Gastrocnemius medialis (tissue), 4 donors: Measurements from ENCODE around the gene RNF112. TPM values are rescaled to one million over a fixed set of nuclear protein-coding genes. Genes with fewer than 3 reads are reported as not detected.

Experiments
- ATAC-seq, 2 donors: fragments of 150-250 bp; one replicate each; pipeline ENCODE4 v1.9.1; 2016
- DNase-seq, 2 donors: peaks; one replicate each; pipeline ENCODE4 v3.0.0-alpha.2; 2019
- H3K27ac ChIP-seq, 4 donors: fragments of 200-600 bp; sonication (generic); 1 replicate in 1 of 4; 2 replicates in 3 of 4; pipeline ENCODE4 v1.5.1; 2016 to 2018; ENCODE audit warnings: mild to moderate bottlenecking in 2 of 4, moderate library complexity in 1 of 4
- H3K27me3 ChIP-seq, 3 donors: fragments of 200-600 bp; sonication (generic) in 2 of 3; 1 replicate in 1 of 3; 2 replicates in 2 of 3; pipeline versions ENCODE4 v1.5.1 to v1.6.0; 2016 to 2019; ENCODE audit warnings: mild to moderate bottlenecking in 1 of 3, moderate library complexity in 1 of 3
- H3K36me3 ChIP-seq, 2 donors: fragments of 200-600 bp; sonication (generic) in 1 of 2; one replicate each; pipeline ENCODE4 v1.5.1; 2017 to 2018
- H3K4me1 ChIP-seq, 2 donors: fragments of 200-600 bp; sonication (generic) in 1 of 2; one replicate each; pipeline ENCODE4 v1.5.1; 2016 to 2017; ENCODE audit warnings: mild to moderate bottlenecking in 2 of 2
- H3K4me3 ChIP-seq, 4 donors: fragments of 200-600 bp; sonication (generic) in 3 of 4; 1 replicate in 1 of 4; 2 replicates in 3 of 4; pipeline ENCODE4 v1.5.1; 2016 to 2019; ENCODE audit warnings: mild to moderate bottlenecking in 2 of 4
- H3K9me3 ChIP-seq, 3 donors: fragments of 200-600 bp; sonication (generic) in 2 of 3; 1 replicate in 1 of 3; 2 replicates in 2 of 3; pipeline ENCODE4 v1.5.1; 2016 to 2019
- POLR2A ChIP-seq, 2 donors: fragments of 450-650 bp; IDR thresholded peaks; one replicate each; pipeline ENCODE4 v1.6.1; 2017; ENCODE audit warnings: antibody characterized with exemption in 2 of 2, mild to moderate bottlenecking in 2 of 2, moderate library complexity in 2 of 2
- in situ Hi-C, 4 donors: fragments of 200-750 bp; cut with MboI; loops; one replicate each; pipeline versions ENCODE4 v1.15.0 to v1.8.0; 2017; ENCODE audit warnings: low sequenced_read_pairs in 4 of 4
- intact Hi-C: fragments of 100-400 bp; cut with DNase I; formaldehyde crosslinking; loops from one replicate; pipeline ENCODE4 v1.15.1; 2023; ENCODE audit warnings: low total_unique reads
- total RNA-seq, 4 donors: library from RNA; depleted of rRNA; stranded (reverse); fragments of >200 nt; gene quantifications; one replicate each; pipeline versions ENCODE4 v1.1.0 to v1.2.3, GENCODE V29; 2016
- TF ChIP-seq, protein P1 (sequence below), 5 experiments: fragments of 450-650 bp in 3 of 5; fragments of 200-600 bp in 2 of 5; sonication (generic) in 2 of 5; IDR thresholded peaks in 4 of 5; conservative IDR thresholded peaks in 1 of 5; 1 replicate in 4 of 5; 2 replicates in 1 of 5; pipeline ENCODE4 v1.5.1; 2016 to 2019; ENCODE audit warnings: antibody characterized with exemption in 5 of 5, mild to moderate bottlenecking in 3 of 5, moderate library complexity in 3 of 5

The RNF112 gene
- total RNA-seq, 4 donors from 2014 or later: 0.51 to 0.98 (median 0.57) TPM

DNA sequence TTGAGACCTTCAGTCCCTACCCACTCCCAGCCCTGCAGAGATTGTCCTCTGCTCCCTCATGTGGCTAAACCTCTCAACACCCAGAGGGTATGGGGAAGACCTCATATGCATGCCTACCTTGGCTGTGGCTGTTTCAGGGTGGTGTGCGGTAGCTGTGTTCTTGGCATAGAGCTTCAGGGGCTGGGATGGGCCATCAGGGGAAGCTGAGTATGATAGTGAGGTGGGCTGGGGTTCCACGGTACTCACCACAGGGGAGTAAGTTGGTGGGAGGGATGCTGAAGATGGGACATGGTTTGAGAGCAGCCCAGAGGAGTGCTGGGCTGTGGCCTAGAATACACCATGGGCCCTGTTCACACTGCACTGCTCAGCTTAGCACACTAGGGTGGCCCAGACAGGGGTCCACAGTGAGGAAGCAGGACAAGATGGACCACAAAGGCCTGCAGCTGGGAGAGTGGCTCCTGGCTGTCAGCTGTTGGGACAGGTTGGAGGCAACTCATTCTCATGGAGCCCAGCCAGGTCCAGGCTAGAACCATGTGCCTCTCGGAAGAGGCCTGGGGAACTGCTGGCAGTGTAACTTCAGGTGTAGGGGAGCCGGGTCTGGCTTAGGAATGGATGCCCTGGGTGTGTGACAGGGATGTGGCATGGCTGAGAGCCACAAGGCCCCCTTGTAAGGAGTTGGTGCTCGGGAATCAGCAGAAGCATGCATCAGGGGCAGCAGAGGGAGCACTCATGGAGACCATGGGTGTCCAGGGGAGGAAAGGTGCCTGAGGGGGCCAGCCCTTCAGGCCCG lies 27.2 kb upstream of the RNF112 start:
- ATAC-seq (no peak), DNase-seq (peak in 1 of 2 donors; percentile 47)
- Histone ChIP-seq H3K27ac (peak overlapping the region; percentile 60 to 81 (median 76)), H3K27me3 (no peaks in the 10 kb centered on the region), H3K4me1 (peaks cover 22 to 48% of the 10 kb centered on the region in 2 donors), H3K36me3 (peaks cover 0 to 44% of the 10 kb centered on the region in 2 donors), H3K9me3 (no peaks in the 10 kb centered on the region), H3K4me3 (no peak overlapping the region)
- in situ Hi-C loops: no loop called here
- intact Hi-C loops: no loop called here
- TF ChIP-seq, protein P1, sequence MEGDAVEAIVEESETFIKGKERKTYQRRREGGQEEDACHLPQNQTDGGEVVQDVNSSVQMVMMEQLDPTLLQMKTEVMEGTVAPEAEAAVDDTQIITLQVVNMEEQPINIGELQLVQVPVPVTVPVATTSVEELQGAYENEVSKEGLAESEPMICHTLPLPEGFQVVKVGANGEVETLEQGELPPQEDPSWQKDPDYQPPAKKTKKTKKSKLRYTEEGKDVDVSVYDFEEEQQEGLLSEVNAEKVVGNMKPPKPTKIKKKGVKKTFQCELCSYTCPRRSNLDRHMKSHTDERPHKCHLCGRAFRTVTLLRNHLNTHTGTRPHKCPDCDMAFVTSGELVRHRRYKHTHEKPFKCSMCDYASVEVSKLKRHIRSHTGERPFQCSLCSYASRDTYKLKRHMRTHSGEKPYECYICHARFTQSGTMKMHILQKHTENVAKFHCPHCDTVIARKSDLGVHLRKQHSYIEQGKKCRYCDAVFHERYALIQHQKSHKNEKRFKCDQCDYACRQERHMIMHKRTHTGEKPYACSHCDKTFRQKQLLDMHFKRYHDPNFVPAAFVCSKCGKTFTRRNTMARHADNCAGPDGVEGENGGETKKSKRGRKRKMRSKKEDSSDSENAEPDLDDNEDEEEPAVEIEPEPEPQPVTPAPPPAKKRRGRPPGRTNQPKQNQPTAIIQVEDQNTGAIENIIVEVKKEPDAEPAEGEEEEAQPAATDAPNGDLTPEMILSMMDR (IDR thresholded peaks at IDR 0.05 in 4 of 5, conservative IDR thresholded peaks at IDR 0.05 in 1 of 5): no peak
- TF ChIP-seq POLR2A (IDR thresholded peaks at IDR 0.05): no peak

- Histone ChIP-seq H3K4me3 (no peak overlapping the region), H3K36me3 (peaks cover 0 to 39% of the 10 kb centered on the region in 2 donors), H3K9me3 (no peaks in the 10 kb centered on the region), H3K27me3 (no peaks in the 10 kb centered on the region), H3K4me1 (peaks cover 22 to 44% of the 10 kb centered on the region in 2 donors), H3K27ac (peak overlapping the region; percentile 60 to 81 (median 76))
- ATAC-seq (peak; percentile 34 to 56), DNase-seq (peak; percentile 65 to 89)
- intact Hi-C loops: no loop called here
- in situ Hi-C loops: no loop called here
- TF ChIP-seq, protein P1 (IDR thresholded peaks at IDR 0.05 in 4 of 5, conservative IDR thresholded peaks at IDR 0.05 in 1 of 5): no peak
- peak in 1 of 2 donors; percentile 42 for TF ChIP-seq POLR2A (IDR thresholded peaks at IDR 0.05)
Measured at GRCh38 chr17:19384723-19385391, 26.2 kb upstream of the RNF112 start.

DNA sequence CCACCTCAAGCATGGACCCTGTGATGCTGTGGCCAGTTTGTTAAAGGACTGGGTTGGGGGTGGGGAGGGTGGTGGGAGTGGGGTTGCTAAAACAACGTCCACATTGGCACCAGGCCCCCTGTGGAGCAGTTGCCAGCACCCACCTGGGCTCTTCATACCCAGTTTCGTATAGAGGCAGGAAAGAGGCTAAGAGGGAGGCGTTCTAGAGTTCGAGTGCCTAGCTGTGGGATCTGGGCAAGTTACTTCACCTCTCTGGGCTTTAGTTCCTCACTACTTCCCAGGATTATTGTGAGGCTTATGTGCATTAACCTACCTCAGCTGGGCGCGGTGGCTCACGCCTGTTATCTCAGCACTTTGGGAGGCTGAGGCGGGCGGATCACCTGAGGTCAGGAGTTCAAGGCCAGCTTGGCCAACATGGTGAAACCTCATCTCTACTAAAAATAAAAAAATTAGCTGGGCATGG lies 25.5 kb upstream of the RNF112 start:
- no peak for ATAC-seq
- H3K27ac ChIP-seq: peak overlapping the region; percentile 60 to 81 (median 76)
- H3K36me3 ChIP-seq: peaks cover 0 to 34% of the 10 kb centered on the region in 2 donors
- no peak for TF ChIP-seq POLR2A (IDR thresholded peaks at IDR 0.05)
- TF ChIP-seq, protein P1 (IDR thresholded peaks at IDR 0.05 in 4 of 5, conservative IDR thresholded peaks at IDR 0.05 in 1 of 5): no peak
- intact Hi-C loops (no loop called here), in situ Hi-C loops (no loop called here)
- no peaks in the 10 kb centered on the region for H3K27me3 ChIP-seq
- H3K4me3 ChIP-seq: no peak overlapping the region
- no peaks in the 10 kb centered on the region for H3K9me3 ChIP-seq
- H3K4me1 ChIP-seq: peaks cover 22 to 44% of the 10 kb centered on the region in 2 donors
- DNase-seq: no peak

DNA sequence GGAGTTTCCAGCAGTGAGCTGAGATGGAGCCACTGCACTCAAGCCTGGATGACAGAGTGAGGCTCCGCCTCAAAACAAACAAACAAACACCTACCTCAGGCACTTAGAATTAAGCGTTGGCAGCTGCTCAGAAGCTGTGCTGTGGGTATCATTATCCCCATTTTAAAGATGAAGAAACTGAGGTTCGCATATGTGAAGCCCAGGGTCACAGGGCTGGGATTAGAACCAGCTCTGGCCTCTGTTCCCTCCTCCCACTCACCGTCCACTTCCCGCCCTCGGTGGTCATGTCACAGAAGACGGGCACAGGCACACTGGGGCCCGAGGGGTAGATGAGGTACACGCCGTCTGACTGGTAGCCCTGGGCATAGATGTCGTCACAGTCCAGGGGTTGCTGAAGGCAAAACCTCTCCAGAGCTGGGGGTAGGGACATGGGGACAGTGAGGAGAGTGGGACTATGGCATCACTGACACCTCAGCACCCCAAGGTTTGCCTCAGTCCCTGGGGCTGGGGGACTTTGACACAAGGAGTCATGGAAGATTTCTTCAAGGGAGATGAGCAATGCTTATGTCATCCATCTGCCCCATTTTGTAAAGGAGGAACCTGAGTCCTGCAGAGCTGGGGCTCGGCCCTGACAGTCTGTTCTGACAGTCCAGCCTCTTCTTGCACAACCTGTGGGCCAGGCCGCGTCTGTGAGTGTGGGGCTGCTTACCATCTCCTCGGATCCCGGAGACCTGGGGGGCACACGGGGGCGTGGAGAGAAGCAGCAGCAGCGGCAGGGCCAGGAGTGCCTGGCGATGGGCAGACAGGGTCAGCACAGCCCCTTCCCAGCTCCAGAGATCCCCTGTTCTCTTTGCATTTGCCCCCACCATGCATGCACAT lies 24.7 kb upstream of the RNF112 start:
- H3K9me3 ChIP-seq: no peaks in the 10 kb centered on the region
- peak in 1 of 2 donors; percentile 15 for TF ChIP-seq POLR2A (IDR thresholded peaks at IDR 0.05)
- TF ChIP-seq, protein P1 (IDR thresholded peaks at IDR 0.05 in 4 of 5, conservative IDR thresholded peaks at IDR 0.05 in 1 of 5): no peak
- no peaks in the 10 kb centered on the region for H3K27me3 ChIP-seq
- intact Hi-C loops (no loop called here), in situ Hi-C loops (no loop called here)
- peak overlapping the region in 2 of 4 donors; percentile 11 to 17 for H3K4me3 ChIP-seq
- ATAC-seq: peak; percentile 63 to 74
- H3K27ac ChIP-seq: peak overlapping the region; percentile 60 to 81 (median 76)
- H3K4me1 ChIP-seq: peaks cover 22 to 44% of the 10 kb centered on the region in 2 donors
- peak; percentile 50 to 76 for DNase-seq
- peaks cover 0 to 27% of the 10 kb centered on the region in 2 donors for H3K36me3 ChIP-seq
